ENCODE measurements around the gene FAM78B.

The FAM78B gene

DNA sequence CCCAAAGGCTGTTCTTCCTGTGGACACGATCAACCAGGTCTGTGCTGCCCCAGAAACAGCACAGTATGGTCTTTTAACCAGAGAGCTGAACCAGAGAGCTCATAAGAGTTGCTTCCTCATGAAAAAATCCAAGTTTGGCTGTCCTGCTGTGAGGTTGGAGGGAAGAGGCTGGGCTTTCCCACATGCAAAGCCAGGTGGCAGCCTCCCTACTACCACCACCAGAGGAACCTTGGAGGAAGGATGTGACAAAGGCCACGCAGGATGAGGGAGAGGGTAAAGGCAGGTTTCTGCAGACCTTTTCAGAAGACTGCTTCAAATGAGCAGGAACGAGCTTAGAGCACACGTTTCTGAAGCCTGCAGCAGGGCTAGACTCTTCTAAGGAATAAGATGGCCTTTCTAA is 27.1 kb downstream of the FAM78B start:
- DNase-seq (ENCODE audit: extremely low read depth, low read depth) = no peak
- no peak overlapping the region for H3K4me3 ChIP-seq (replicated peaks; ENCODE audit: low read depth, low read length)

DNA sequence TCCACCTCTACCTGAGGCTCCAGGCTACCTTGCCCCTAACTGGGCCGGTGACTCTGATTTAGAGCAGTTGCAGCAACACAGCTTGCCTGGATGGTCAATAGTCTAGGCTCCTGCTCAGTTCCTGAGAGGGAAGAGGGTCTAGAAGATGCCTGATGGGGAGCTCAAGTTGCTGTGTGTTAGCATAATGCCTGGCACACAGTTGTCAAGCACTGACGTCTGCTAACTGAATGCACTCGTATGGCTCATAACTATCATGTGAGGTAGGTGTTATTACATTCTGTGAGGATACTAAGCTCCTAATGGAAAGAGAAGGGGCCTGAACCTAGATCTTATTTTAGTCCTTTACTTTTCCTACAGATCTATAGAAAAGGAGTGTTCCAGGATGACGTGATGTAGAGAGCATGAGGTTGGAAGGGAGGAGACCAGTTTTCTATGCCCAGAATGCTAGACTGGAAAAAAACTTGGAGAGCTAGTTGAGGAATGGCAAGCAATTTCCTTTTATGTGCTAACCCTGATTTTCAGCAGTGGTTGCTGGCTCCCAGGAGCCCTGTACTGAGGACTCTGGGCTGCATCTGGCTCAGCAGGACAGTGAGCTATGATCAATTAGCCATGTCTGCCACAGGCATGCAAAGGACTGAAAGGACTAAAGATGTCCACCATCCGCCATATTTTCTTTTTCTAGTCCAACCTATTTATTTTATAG is 30.0 kb downstream of the FAM78B start:
- no peak overlapping the region for H3K4me3 ChIP-seq (replicated peaks; ENCODE audit: low read depth, low read length)
- no peak for DNase-seq (ENCODE audit: extremely low read depth, low read depth)
- TF ChIP-seq, protein P1, sequence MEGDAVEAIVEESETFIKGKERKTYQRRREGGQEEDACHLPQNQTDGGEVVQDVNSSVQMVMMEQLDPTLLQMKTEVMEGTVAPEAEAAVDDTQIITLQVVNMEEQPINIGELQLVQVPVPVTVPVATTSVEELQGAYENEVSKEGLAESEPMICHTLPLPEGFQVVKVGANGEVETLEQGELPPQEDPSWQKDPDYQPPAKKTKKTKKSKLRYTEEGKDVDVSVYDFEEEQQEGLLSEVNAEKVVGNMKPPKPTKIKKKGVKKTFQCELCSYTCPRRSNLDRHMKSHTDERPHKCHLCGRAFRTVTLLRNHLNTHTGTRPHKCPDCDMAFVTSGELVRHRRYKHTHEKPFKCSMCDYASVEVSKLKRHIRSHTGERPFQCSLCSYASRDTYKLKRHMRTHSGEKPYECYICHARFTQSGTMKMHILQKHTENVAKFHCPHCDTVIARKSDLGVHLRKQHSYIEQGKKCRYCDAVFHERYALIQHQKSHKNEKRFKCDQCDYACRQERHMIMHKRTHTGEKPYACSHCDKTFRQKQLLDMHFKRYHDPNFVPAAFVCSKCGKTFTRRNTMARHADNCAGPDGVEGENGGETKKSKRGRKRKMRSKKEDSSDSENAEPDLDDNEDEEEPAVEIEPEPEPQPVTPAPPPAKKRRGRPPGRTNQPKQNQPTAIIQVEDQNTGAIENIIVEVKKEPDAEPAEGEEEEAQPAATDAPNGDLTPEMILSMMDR (IDR thresholded peaks at IDR 0.05; ENCODE audit: low read depth, low read length, missing control alignments) = no peak

More for the DNA sequence above, 27.1 kb downstream of the FAM78B start:
- TF ChIP-seq, protein P1 (IDR thresholded peaks at IDR 0.05; ENCODE audit: low read depth, low read length, missing control alignments) = no peak

DNA sequence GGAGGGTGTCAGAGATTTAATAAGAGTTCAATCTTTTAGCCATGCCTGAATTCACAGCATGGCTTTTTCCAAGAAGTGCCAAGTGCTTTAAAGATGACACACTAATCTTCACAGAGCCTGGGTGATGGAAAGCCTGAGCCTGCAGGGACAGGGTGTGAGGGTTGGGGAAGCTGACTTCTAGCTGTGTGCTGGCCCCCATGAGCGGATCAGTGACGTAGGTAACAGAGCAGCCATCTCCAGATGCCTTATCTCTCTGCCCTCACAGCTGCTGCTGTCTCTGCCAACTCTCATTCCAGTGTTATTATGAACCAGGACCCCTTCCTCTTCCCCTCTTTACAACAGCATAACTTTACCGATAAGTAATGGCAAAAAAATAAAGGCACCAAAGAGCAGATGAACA is 30.6 kb downstream of the FAM78B start:
- TF ChIP-seq, protein P1 (IDR thresholded peaks at IDR 0.05; ENCODE audit: low read depth, low read length, missing control alignments) = no peak

DNA sequence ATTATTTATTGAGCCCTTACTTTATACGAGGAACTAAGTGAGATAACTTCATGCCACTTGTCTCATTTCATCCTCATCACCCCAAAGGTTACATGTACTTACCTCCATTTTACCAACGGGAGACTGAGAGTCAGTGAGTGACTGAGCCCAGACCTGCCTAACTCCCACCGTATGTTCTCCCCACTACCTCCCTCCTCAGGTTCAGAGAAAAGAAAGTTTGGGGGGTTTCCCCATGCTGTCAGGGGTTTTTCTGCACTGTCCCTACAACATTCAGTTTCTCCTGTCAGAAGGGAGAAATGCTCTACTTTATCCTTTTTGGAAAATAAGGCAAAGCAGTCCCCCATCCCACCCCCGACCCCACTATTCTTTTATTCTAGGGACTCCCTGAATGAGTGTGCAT is 32.9 kb downstream of the FAM78B start:
- no peak overlapping the region for H3K4me3 ChIP-seq (replicated peaks; ENCODE audit: low read depth, low read length)
- TF ChIP-seq, protein P1 (IDR thresholded peaks at IDR 0.05; ENCODE audit: low read depth, low read length, missing control alignments) = no peak
- DNase-seq (ENCODE audit: extremely low read depth, low read depth) = no peak

More for the DNA sequence above, 30.6 kb downstream of the FAM78B start:
- DNase-seq (ENCODE audit: extremely low read depth, low read depth) = no peak
- H3K4me3 ChIP-seq (replicated peaks; ENCODE audit: low read depth, low read length) = no peak overlapping the region

DNA sequence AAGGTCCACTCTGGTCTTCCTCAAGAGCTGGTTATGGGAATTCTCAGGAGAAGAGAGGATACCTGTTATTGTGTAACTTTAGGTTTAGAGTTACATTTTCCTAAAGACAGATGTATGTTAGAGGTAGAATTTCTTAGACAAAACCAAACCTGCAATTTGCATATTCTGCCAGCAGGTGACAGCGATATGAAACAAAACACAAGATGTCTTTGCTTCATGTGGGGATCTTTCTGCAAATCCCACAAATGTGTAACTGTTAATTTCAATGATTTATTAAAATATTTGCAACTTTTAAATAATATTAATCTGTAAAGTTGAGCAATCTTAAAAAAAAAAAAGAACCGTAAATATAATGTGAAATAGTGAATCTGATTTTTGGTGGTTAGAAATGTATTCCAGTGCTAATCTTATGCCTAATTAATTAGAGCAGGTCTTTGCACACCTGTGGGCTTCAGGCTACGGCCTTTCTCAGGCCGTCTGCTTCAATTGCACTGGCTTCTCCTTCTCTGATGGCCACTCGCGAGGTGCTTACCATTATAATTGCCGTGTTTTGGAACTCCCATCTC is 33.4 kb downstream of the FAM78B start:
- DNase-seq (ENCODE audit: extremely low read depth, low read depth) = no peak
- H3K4me3 ChIP-seq (replicated peaks; ENCODE audit: low read depth, low read length) = no peak overlapping the region
- TF ChIP-seq, protein P1 (IDR thresholded peaks at IDR 0.05; ENCODE audit: low read depth, low read length, missing control alignments) = peak; percentile 47

DNA sequence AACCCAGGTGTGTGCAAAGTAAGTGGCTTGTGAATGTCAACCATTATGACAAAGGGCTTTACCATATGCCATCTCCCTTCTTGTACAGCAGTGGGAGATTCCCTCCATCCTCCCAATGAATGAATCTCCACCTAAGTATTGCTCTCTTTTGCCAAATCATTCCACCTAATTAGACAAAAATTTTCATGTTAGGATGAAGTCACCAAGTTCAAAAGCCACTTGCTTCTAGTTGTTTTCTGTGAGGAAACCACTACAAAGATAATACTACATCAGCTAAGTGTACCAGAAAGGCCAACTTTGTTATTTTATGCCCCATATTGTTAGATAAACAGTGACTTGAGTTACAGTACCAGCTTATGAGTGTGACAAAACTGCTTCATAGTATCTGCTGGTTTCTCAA is 34.3 kb downstream of the FAM78B start:
- no peak overlapping the region for H3K4me3 ChIP-seq (replicated peaks; ENCODE audit: low read depth, low read length)
- no peak for DNase-seq (ENCODE audit: extremely low read depth, low read depth)
- TF ChIP-seq, protein P1 (IDR thresholded peaks at IDR 0.05; ENCODE audit: low read depth, low read length, missing control alignments) = no peak
